Subcutaneous adipose tissue (tissue), 4 donors: ENCODE measurements around the gene BAZ1A. TPM values are rescaled to one million over a fixed set of nuclear protein-coding genes. Genes with fewer than 3 reads are reported as not detected.

ENCODE experiments used
- CTCF ChIP-seq: fragments of 450-650 bp; IDR thresholded peaks from one replicate; pipeline ENCODE4 v1.5.1; 2016; ENCODE audit warnings: low read depth, mild to moderate bottlenecking, control low read depth, antibody characterized with exemption, moderate library complexity
- total RNA-seq, 4 donors: library from RNA; depleted of rRNA; stranded (reverse); fragments of >200 nt; gene quantifications; one replicate each; pipeline ENCODE4 v1.1.0, GENCODE V29; 2016

Gene BAZ1A
- total RNA-seq, 4 donors from 2014 or later, result 35.7 to 73.9 (median 36.5) TPM

GRCh38 chr14:34755215-34755614, 119.9 kb downstream of the BAZ1A start:
- TF ChIP-seq CTCF, result no peak

DNA sequence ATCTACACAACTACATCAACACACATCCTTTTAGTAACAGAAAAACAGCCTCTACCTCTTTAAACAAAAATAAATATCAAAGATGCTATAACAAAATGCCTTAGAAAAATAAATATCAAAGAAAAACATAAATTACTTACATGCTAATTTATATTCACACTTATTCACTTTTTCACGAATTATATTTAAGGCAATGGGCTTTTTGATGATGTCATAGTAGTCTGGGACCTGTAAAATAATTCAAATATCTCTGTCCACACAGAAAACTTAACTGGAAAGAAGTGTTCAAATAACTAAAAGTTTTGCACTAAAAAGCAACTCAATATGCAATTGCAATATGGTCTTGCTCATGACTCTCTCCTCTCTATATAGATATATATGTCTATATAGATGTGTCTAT, 120.5 kb downstream of the BAZ1A start:
- no peak for TF ChIP-seq CTCF

DNA sequence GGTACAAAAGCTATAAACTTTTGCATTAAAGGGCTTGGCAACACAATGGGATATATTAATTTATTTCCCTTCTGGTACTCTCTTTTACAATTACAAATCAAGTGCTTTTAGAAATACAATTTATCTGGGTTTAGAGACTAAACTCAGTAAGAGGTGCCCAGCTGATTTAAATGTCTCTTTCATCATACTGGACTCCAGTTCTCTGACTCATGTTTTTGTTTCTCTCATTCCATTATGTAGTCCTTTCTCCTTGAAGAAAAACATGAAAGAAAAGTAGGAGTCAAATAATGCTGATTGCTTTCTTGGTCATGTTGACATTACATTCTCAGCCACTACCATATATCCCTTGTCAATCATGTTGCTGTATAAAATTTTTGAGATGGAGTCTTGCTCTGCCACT, 124.5 kb downstream of the BAZ1A start:
- no peak for TF ChIP-seq CTCF

- no peak for TF ChIP-seq CTCF
These were observed 124.9 kb downstream of the BAZ1A start for GRCh38 chr14:34750233-34750632.

- TF ChIP-seq CTCF, result no peak
These were observed 125.8 kb downstream of the BAZ1A start for GRCh38 chr14:34749408-34749807.

DNA sequence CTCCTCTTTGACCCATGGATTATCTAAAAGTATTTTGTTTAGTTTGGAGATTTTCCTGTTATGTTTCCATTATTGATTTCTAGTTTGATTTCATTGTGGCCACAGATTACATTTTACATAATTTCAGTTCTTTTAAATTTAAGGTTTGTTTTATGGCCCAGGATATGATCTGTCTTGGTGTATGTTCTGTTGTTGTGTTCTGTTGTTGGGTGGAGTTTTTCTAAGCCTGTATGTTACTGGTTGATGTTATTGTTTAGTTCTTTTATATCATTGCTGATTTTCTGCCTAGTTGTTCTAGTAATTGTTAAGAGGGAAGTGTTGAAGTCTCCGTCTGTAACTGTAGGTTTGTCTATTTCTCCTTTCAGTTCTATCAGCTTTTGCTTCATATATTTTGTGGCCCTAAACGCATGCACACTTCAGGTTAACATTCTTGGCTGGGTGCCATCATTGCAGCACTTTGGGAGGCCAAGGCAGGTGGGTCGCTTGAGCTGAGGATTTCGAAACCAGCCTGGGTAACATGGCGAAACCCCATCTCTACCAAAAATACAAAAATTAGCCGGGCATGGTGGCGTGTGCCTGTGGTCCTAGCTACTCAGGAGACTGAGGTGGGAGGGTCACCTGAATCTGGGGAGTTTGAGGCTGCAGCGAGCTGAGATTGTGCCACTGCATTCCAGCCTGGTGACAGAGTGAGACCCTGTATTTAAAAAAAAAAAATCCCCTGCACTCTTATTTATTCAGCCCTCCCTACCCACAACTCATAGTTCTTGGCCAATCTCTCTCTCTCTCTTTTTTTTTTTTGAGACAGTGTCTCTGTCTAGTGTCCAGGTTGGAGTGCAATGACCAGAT, 132.7 kb downstream of the BAZ1A start:
- no peak for TF ChIP-seq CTCF

- no peak for TF ChIP-seq CTCF
These were observed 133.3 kb downstream of the BAZ1A start for GRCh38 chr14:34741840-34742239.
